Cerebellar nuclear complex (tissue), 1 donor: Measurements from ENCODE around the gene ZSWIM8.
"Not testable (repeated sequence)": the region's sequence is repeated elsewhere in the genome, so short reads cannot be mapped to it uniquely, and the experiment has no call there.

Source experiments
- DNase-seq, 2 experiments: peaks; one replicate each; lab custom pipeline; 2025; lab: John Stamatoyannopoulos, UW

ZSWIM8 gene

DNA sequence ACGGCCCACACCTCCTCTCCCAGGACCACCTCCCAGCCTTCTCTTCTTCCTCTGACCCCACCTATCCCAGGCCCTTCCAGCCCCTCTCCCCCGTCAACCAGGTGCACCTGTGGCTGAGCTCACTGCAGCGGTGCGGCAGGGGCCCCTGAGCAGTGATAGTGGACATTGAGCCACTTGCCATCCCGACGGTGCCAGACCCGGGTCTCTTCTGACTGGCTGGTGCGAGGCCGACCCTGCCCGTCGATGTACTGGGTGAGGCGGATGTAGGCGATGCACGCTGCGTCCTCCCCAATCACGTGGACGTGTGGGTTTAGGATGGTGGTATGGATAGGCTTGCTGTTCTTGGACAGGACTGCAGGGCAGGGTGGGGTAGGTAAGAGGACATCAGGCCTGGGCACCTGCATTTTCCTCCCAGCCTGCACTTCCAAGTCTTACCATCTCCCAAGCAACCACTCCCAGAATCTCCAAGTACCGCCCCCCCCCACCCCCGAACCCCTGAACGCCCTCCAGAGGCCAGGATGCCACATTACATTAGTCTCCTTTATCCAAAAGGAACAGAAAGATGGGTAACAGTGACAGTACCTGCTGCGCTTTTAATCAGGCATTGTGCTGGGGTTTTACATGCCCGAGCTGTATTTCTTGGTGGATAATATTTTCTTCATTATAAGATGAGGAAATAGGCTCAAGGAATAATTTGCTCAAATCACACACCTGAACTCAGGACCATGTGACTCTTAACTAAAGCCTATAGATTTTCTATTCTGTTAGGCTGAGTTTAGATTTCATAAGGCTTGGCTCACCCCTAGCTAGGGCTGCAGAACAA, 29.7 kb downstream of the ZSWIM8 start:
- DNase-seq, result no peak

DNA sequence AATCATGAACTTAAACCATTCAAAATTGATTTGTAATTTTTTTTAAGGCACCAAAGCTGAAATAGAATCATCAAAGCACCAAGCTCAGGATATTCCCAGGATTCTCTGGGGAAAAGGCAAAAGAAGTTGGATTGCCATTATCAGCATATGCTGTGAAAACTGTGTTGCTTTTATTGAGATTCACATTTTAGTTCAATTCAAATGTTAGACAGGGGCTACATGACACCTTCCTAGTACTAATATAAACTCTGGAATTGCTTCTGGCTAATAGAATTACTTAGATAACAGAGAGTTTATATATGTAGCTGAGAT, 30.3 kb downstream of the ZSWIM8 start:
- no peak for DNase-seq

DNA sequence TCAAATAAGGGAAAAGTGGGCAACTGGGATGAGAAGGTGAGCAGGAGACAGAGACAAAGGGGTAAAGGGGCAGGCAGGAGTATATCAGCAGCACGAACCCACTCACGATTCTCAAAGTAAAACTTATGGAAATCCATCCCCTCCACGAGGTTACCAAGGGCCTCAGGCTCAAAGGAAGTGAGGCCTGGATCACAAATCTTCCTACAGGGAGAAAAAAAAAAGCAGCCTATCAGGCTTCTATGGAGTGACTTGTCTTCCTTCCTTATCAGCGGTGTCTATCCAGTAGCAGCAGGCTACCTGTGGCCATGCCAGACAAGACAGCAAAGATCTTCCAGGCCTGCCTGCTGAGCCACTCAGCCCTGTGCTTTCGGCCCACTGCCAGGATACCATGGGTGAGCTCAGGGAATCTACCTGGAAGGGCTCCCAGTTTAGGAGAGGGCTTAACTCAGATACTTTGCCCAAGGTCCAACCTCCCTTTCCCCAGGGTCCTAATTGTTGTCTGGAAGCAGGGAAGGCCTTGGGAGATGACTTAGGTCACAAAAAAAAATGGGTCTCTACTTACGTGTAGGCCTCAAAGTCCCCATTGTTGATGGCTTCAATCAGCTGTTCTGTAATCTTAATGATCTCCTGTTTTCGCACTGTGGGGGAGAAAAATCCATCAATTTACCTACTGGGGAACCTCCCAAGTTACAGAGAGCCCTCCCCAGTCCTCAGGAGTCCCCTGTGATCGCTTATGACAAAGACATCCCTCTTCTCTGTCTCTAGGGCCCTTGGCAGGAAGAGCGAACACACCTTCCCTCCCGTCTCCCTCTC, 31.7 kb downstream of the ZSWIM8 start:
- DNase-seq, result no peak

DNA sequence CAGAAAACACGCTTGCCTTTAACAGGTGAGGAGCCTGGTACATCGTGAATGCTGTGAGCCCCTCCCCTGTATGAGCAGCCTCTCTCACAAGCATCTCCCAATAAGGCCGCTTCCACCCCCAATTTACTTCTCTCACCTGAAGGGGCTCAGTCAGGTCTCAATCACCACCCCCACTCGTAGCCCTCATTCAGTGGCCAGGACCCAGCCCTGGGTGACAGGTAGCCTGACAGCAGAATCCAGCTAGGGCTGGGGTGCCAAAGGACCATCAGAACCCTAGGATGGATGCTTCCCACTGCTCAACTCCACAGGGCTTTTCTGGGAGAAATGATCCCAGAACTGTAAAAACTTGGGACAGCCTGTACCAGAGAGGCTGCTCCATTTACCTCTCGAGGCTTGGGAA, 32.4 kb downstream of the ZSWIM8 start:
- no peak for DNase-seq

DNA sequence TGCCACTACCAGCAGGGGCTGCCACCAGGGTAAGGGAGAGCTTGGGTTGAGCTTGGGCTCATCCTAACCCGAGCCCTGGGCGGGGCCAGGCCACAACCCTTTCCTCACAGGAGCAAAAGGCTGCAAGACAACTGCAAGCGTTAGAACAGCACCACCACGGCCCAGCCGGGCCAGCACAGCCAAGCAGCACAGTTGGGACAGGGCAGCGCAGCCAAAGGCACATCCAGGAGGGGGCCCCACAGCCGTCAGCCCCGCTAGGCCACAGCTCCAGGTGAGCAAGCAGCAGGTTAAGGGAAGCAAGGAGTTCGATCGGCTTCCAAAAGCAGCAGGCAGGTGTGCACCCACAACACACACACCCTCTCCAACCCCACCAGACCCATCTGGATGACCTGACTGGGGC, 33.0 kb downstream of the ZSWIM8 start:
- DNase-seq, result no peak

DNA sequence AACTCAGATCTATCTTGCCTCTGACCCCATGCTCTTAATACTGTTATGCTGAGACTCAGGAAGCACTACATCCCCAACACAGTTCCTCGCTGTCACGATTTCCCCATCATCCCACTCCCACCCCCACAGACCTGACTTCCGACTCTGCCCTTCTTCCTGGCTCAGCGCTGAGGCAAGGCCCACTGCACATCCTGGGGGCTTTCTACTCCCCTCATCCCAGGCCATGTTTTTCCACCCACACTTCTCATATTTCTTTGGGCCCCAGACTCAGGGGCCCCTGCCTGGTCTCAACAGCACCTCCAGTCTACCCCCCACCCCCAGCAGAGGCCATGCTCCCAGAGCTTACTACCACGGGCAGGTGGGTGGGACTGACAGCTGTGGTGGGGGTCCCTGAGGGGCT, 33.7 kb downstream of the ZSWIM8 start:
- DNase-seq, result no peak

DNA sequence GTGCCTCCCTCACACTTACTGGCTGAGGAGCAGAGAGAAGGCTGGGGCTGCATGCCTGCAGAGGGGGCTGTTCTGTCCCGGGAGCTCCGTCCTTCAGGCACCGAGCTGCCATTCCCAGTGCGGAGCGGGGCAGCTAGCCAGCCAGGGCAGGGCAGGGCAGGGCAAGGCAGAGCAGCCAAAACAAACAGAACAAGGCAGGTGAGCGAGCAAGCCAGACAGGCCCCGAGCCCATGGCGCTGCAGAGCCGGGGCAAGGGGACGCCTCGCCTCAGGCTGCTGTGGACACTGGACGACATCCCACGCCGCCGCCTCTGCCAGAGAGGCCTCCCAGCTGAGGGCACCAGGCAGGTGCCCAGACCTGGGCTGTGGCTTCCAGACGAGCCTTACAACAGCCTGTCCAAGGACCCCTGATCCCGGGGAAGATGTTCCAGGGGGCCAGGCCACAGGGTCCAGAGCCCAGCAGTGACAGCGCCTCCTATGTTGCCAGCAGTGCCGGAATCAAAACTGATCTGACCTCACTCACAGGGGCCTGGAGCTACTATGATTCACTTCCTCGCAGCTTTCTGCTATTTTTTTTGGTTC, 34.2 kb downstream of the ZSWIM8 start:
- no peak for DNase-seq

DNA sequence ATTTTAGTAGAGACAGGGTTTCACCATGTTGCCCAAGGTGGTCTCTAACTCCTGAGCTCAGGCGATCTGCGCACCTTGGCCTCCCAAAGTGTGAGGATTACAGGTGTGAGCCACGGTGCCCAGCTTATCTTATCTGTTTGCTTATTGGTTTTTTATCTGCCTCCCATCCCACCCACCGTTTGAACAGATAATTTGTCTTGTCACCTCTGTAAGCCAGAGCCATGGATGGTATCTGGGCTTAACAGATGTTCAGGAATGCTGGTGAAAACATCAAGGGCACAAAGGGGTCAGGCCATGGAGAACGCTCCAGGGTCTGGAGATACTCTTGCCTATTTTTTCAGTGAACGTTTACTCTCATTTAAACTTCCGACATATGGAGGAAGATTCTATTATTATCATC, 38.0 kb downstream of the ZSWIM8 start:
- no peak for DNase-seq

DNA sequence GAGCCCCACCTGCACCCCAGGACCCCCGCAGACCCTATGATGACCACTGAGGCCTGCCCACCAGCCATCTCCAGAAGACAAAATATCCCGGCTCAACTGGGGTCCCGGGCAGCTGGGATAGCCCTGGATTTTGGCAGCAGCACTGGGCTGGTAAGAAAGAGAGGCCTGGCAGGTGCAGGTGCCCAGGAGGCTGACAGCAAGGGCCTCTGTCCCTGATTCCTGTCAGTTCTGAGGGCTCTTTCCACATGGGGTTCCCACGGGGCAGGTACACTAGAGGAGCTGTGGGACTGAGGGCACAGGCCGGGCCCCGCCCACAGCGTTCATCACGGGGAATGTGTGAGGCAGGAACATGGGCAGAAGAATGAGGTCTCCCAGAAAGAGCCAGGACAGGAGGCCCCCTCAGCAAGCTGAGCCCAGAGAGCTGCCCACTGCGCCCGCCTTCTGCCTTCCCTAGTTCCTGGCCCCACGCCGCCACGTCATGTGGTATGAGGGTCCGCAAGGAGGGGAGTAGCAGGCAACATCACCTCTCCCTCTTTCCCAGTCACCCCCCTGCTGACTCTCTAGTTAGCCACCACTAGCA, 38.8 kb downstream of the ZSWIM8 start:
- DNase-seq, result no peak

DNA sequence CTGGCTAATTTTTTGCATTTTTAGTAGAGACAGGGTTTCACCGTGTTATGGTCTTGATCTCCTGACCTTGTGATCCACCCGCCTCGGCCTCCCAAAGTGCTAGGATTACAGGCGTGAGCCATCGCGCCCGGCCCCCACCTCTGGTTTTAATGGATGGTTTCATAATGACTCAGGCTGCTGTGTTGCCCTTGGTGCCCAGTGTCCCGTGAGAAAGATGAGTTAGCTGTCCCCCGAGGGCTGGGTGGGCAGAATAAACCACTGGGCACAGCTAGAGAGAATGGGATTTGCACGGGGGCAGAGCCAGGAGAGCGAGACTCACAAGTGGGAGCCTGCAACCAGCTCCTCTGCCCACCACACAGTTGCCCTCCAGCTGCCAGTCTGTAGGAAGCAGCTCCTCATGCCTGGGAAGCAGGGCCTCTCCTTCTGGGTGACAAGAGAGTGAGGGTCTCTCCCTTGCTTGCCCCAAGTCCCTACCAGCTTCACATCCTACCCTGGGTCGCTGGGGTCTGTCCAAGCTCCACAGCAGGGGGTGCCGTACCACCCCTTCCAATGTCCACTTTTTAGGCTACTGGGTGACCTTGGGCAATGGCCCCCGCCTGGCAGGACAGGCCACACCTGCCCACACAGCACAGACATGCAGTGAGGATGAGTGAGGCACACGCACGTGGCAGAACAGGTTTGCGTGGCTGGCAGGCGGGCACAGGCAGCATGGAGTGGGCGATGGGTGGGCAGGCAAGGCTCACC, 42.1 kb downstream of the ZSWIM8 start:
- DNase-seq, result no peak

DNA sequence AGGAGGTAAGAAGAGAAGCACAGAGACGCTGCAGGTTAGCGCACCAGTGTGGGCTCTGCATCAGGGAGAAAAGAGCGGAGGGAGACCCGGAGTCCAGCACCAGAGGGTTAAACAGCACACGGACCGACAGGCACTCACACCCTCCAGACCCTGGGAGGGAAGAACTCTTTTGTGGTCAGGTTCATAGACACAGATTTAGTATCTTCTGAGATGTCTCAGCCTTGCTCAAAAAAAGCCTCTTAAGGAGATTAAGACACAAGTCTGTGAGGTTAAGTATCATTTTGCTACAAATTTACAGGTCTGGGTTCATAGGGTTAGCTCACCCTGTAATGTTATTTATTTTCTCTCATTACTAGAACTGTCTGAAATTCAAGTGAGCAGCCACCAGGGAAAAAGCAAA, 42.8 kb downstream of the ZSWIM8 start:
- DNase-seq, result no peak

DNA sequence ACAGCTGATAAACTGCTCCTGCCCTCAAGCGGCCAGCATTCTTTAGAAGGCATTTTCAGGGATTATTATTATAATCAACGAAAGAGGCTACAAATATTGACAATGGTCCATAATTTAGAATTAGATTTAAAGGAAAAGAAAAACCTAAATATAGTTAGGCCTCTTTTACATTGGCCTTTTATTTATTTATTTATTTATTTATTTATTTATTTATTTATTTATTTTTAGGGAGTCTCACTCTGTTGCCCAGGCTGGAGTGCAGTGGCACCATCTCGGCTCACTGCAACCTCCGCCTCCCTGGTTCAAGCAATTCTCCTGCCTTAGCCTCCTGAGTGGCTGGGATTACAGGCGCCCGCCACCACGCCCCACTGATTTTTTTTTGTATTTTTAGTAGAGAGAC, 43.7 kb downstream of the ZSWIM8 start:
- DNase-seq, result not testable (repeated sequence)

DNA sequence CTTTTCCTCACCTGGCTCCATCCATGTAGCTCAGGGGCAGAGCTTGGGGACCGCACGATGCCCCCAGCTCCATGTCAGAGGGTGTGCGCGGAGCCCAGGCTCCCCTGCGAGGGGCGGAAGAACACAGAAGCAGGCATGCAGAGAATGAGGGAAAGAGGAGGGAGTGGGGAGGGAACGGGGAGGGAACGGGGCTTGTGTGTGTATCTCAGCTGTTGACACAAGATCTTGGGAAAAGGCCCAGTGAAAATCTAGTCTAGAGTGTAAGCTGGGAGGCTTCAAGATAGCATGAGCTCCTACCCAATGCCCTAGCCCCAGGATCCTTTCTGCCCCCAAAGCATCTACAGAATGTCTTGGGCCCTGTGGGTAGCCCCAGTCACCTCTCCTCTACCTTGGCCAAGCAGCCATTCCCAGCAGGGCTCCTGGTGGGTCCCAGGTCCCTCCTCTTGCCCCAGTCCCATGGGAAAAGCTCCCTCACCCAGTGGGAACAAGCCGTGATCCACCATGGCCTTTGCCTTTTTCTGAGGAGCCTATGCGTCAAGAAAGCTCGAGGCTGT, 51.1 kb downstream of the ZSWIM8 start:
- DNase-seq, result no peak

DNA sequence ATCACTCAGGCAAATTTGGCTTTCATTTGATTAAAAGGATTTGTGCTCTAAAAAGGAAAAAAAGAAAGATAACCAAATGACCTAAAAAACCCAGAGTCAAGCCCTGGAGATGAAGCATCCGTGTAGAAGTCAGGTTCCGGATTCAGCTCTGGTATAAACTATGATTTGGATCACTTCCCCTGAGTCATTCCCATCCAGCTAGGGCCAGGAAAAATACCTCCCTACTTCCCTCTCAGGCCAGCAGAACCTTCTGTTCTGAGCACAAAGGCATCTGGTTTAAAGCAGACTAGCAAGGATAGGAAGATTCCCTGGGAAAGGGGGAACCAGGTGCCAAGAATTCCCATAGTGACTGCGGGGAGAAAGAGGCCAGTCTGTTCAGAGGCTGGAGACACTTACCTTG, 51.7 kb downstream of the ZSWIM8 start:
- peak in 1 of 2 experiments; percentile 26 for DNase-seq

DNA sequence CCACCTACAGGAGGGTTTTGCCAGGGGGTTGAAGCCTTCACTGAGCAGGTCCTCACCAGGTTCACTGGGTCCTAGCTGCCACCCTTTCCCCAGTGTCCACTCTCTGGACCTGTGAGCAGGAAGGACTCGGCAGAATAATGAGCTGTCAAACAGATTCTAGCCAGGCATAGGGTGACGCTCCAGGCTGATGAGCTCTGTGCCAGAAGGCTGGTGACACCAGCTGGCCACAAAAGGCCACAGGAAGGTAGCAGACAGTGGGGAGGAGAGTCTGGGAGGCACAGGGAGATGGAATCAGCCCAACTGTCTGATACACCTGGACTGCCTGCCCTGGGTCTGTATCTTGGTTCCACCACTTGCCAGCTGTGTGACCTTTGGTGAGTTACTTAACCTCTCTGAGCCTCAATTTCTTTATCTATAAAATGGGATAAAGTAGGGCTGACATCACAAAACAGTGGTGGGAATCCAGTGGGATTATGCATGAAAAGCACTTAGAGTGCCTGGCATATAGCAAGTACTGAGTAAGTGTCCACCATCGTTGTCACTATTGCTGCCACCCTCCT, 52.7 kb downstream of the ZSWIM8 start:
- peak; percentile 6 to 21 for DNase-seq

DNA sequence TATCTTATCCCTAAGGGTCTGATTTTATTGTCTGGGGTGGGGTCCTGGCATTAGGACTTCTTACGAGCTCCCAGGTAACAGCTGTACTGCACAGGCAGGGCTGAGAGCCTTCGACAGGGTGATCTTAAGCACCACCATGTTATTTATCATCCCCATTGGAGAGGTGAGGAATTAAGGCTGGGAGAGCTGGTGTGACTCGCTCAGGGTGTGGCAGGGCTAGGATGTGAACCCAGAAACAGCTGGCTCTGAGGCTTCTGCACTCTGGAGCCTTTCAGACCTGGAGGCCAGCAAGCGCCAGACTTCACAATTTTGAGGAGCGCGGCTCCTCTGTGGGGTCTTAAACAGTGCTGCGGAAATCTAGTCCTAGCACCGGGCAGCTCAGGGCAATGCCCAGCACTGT, 53.4 kb downstream of the ZSWIM8 start:
- DNase-seq, result no peak

DNA sequence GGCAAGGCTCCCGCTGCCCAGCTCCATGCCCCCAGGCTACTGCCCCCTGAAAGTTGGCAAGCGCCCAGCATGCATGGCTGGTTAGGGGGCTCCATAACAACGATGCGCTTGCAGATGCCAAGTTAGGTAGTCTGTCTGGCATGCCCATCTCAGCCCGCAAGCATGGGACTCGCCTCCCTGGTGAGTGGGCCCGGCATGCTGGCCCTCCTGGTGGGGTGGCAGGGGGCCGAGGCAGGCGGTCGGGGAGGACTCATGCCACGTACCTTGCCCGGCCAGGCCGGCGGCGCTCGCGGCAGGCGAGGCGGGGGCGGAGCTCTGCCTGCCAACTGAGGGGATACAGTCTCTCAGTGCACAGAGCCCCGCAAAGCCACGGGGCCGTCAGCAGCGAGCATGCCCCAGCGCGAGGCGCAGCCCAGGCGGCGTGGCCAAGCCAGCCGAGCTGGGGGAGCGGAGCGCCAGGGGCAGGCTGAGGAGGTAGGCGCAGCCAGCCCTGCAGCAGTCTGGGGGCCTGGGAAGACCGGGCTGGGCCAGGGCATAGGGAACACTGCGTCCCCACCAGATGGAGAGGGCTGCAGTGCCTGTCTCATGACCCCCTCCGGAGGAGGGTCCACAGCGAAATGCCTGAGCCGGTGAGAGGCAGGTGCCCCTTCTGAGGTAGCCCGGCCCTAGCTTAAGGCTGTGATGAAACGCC, 54.0 kb downstream of the ZSWIM8 start:
- DNase-seq, result no peak

DNA sequence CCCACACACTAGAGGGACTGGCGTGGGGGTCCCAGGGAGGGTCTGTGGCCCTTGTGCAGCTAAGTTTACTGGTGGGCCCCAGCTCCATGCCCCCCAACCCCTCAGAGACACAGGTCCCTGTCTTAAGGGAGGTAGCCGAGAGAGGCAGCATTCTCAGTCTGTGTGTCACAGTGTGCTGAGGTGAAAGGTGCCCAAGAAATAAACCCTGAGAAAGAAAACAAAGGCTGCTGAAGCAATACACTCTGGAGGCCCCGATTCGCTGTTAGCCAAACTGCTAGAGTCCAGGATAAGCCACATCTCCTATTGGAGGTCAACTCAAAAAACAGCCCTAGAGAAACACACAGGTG, 54.6 kb downstream of the ZSWIM8 start:
- no peak for DNase-seq

DNA sequence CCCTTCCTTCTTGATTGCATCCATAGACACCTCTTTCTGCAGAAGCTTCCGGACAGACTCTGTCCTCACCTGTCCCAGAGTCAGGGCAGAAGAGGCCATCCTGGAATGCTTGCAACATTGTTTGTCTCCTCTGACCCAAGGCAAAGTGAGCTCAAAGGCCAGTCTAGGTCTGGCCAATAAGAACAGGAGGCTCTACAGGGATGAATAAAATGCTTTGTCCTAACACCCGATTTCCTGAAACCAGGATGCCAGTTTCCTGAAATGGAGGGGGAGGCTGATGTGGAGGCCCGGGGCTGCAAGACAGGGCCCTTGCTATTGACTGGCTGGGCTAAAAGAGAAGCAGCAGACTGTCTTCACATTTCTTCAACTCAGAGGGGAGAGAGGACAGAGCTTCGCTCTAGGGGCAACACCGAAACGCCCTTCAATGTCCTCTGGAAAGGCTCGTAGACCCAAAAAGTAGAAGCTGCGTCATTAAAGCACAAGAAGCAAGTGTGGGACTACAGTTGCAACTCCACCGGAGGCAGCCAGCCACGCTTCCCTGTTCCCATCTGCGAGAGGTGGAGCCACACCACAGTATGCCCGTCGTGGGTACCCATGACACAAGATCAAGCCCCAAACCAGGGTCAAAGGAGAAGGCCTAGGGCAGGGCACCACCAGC, 55.1 kb downstream of the ZSWIM8 start:
- DNase-seq, result no peak

DNA sequence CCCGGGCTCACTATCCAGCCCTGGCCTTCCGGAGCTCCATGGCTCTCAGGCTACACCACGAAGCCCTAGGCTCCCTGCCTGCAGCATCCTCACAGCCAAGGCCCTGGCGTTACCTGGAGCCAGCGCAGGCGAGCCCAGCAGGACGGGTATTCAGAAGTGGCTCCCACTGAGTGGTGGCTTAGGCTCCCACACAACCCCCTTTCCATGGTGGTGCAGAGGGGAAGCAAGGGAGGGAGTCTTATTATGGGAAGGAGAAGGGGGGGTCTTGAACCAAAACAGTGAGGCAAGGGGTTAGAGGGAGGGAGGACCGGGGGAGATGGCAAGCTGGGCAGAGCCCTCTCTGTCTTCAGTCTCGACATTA, 55.6 kb downstream of the ZSWIM8 start:
- no peak for DNase-seq
